IMR-90 (cell line): ENCODE measurements around the gene PHOSPHO2. TPM values are rescaled to one million over a fixed set of nuclear protein-coding genes. Genes with fewer than 3 reads are reported as not detected.

Experiments
- ATAC-seq: fragments of 200-7000 bp; cut with Tn5 transposase; 2 replicates; pipeline ENCODE4 v1.9.1; 2020; ENCODE audit warnings: low read depth, mild to moderate bottlenecking, moderate library complexity
- BruUV-seq: library from RNA; stranded (reverse); fragments of 400-500 nt; replicated peaks from 2 replicates; lab custom pipeline; 2021; lab: Mats Ljungman, UMichigan
- CTCF ChIA-PET: fragments of 300-600 bp; formaldehyde crosslinking; extraction: SDS; loops from one replicate; lab custom pipeline; 2021; ENCODE audit warnings: antibody characterized with exemption; lab: Yijun Ruan, JAX
- POLR2A ChIA-PET: fragments of 300-600 bp; sonication (Branson Sonifier 250); formaldehyde crosslinking; loops from one replicate; lab custom pipeline; 2022; ENCODE audit warnings: antibody characterized with exemption; ENCODE audit not compliant: unreplicated experiment; lab: Charles Lee
- DNase-seq: peaks from one replicate; pipeline ENCODE4 v3.0.0; 2013
- H2AFZ ChIP-seq: replicated peaks from 2 replicates; pipeline ENCODE3; 2013; ENCODE audit warnings: low read length, mild to moderate bottlenecking; ENCODE audit not compliant: poor library complexity
- H2AK5ac ChIP-seq: 2 replicates; pipeline ENCODE4 v1.6.1; 2013; ENCODE audit warnings: low read depth, low read length, inconsistent platforms
- H2AK9ac ChIP-seq: replicated peaks from 2 replicates; pipeline ENCODE3; 2013; ENCODE audit warnings: mild to moderate bottlenecking, low read depth, low read length, moderate library complexity; ENCODE audit not compliant: poor library complexity
- H2BK120ac ChIP-seq: 2 replicates; pipeline ENCODE4 v1.6.1; 2013; ENCODE audit warnings: low read depth, low read length, inconsistent platforms
- H2BK15ac ChIP-seq: 3 replicates; pipeline ENCODE4 v1.6.1; 2013; ENCODE audit warnings: low read depth, low read length, inconsistent platforms
- H2BK20ac ChIP-seq: 2 replicates; pipeline ENCODE4 v1.6.1; 2013; ENCODE audit warnings: low read depth, mild to moderate bottlenecking, inconsistent platforms, low read length, moderate library complexity
- H2BK5ac ChIP-seq: 2 replicates; pipeline ENCODE4 v1.6.1; 2013; ENCODE audit warnings: mild to moderate bottlenecking, low read depth, low read length, inconsistent platforms; ENCODE audit not compliant: poor library complexity, severe bottlenecking
- H3K14ac ChIP-seq: replicated peaks from 2 replicates; pipeline ENCODE4 v1.6.1; 2013; ENCODE audit warnings: low read depth, low read length, inconsistent platforms
- H3K18ac ChIP-seq: 2 replicates; pipeline ENCODE4 v1.6.1; 2013; ENCODE audit warnings: low read depth, low read length, control low read depth
- H3K23ac ChIP-seq: 2 replicates; pipeline ENCODE4 v1.6.1; 2013; ENCODE audit warnings: low read depth, low read length, inconsistent platforms
- H3K27ac ChIP-seq: 2 replicates; pipeline ENCODE4 v1.5.1; 2013; ENCODE audit warnings: mild to moderate bottlenecking, control low read depth, low read length; ENCODE audit not compliant: insufficient read depth
- H3K27me3 ChIP-seq: 2 replicates; pipeline ENCODE4 v1.6.1; 2013; ENCODE audit warnings: low read length; ENCODE audit not compliant: control insufficient read depth, insufficient read depth
- H3K36me3 ChIP-seq: 2 replicates; pipeline ENCODE4 v1.6.1; 2013; ENCODE audit warnings: low read length, mixed read lengths; ENCODE audit not compliant: control insufficient read depth, insufficient read depth
- H3K4ac ChIP-seq: 2 replicates; pipeline ENCODE4 v1.6.1; 2013; ENCODE audit warnings: low read depth, low read length, inconsistent platforms
- H3K4me1 ChIP-seq: 2 replicates; pipeline ENCODE4 v1.6.1; 2013; ENCODE audit warnings: low read length, mixed read lengths; ENCODE audit not compliant: control insufficient read depth, insufficient read depth
- H3K4me2 ChIP-seq: 2 replicates; pipeline ENCODE4 v1.6.1; 2013; ENCODE audit warnings: low read depth, mild to moderate bottlenecking, control low read depth, low read length, moderate library complexity
- H3K4me3 ChIP-seq: 2 replicates; pipeline ENCODE4 v1.5.1; 2013; ENCODE audit warnings: low read depth, mild to moderate bottlenecking, control low read depth, low read length, moderate library complexity; ENCODE audit not compliant: insufficient read depth
- H3K56ac ChIP-seq: 2 replicates; pipeline ENCODE4 v1.6.1; 2013; ENCODE audit warnings: low read length, inconsistent platforms; ENCODE audit not compliant: insufficient read depth; ENCODE audit errors: extremely low read depth
- H3K79me1 ChIP-seq, 2 experiments: 2 replicates each; pipeline ENCODE4 v1.6.1; 2013; ENCODE audit warnings: low read length in 2 of 2, inconsistent platforms in 1 of 2, low read depth in 1 of 2
- H3K9ac ChIP-seq: 2 replicates; pipeline ENCODE4 v1.6.1; 2013; ENCODE audit warnings: low read depth, low read length, control low read depth
- H3K9me1 ChIP-seq: 2 replicates; pipeline ENCODE4 v1.6.1; 2013; ENCODE audit warnings: low read length, inconsistent platforms; ENCODE audit not compliant: insufficient read depth
- H3K9me3 ChIP-seq: 2 replicates; pipeline ENCODE4 v1.6.1; 2013; ENCODE audit warnings: low read length; ENCODE audit not compliant: control insufficient read depth, insufficient read depth
- H4K20me1 ChIP-seq: 2 replicates; pipeline ENCODE4 v1.6.1; 2013; ENCODE audit warnings: low read length, inconsistent platforms; ENCODE audit not compliant: insufficient read depth
- H4K5ac ChIP-seq: 2 replicates; pipeline ENCODE4 v1.6.1; 2013; ENCODE audit warnings: mild to moderate bottlenecking, low read depth, low read length, control low read depth
- H4K8ac ChIP-seq, 2 experiments: 2 replicates each; pipeline ENCODE4 v1.6.1; 2013; ENCODE audit warnings: low read depth in 2 of 2, low read length in 2 of 2, control low read depth in 1 of 2, inconsistent platforms in 1 of 2
- H4K91ac ChIP-seq: 2 replicates; pipeline ENCODE4 v1.6.1; 2013; ENCODE audit warnings: low read depth, low read length, inconsistent platforms; ENCODE audit not compliant: insufficient read depth
- BHLHE40 ChIP-seq: fragments of 150-350 bp; IDR thresholded peaks from 2 replicates; pipeline ENCODE4 v1.6.1; 2016; ENCODE audit warnings: mild to moderate bottlenecking, low read depth, low read length
- CEBPB ChIP-seq: IDR thresholded peaks from 2 replicates; pipeline ENCODE4 v1.6.1; 2012; ENCODE audit warnings: low read depth, low read length, improper control_type of control experiment
- CHD1 ChIP-seq: IDR thresholded peaks from 2 replicates; pipeline ENCODE4 v1.6.1; 2012; ENCODE audit warnings: low read depth, low read length, improper control_type of control experiment
- CTCF ChIP-seq: conservative IDR thresholded peaks from 2 replicates; pipeline ENCODE4 v1.5.1; 2012; ENCODE audit warnings: mild to moderate bottlenecking, low read depth, low read length, improper control_type of control experiment
- ELK1 ChIP-seq: fragments of 150-350 bp; IDR thresholded peaks from 2 replicates; pipeline ENCODE4 v1.6.1; 2016; ENCODE audit warnings: low read depth, mild to moderate bottlenecking, low read length, moderate library complexity, borderline replicate concordance
- FOS ChIP-seq: fragments of 150-350 bp; IDR thresholded peaks from 2 replicates; pipeline ENCODE4 v1.6.1; 2016; ENCODE audit warnings: low read depth, low read length
- MAFK ChIP-seq: IDR thresholded peaks from 2 replicates; pipeline ENCODE4 v1.6.1; 2012; ENCODE audit warnings: low read depth, low read length, improper control_type of control experiment
- MAZ ChIP-seq: IDR thresholded peaks from 2 replicates; pipeline ENCODE4 v1.6.1; 2012; ENCODE audit warnings: low read depth, mild to moderate bottlenecking, low read length, improper control_type of control experiment, moderate library complexity, borderline replicate concordance
- MXI1 ChIP-seq: IDR thresholded peaks from 2 replicates; pipeline ENCODE4 v1.6.1; 2012; ENCODE audit warnings: low read depth, mild to moderate bottlenecking, low read length, moderate library complexity, borderline replicate concordance
- NFE2L2 ChIP-seq: fragments of 150-350 bp; IDR thresholded peaks from 2 replicates; pipeline ENCODE4 v1.6.1; 2016; ENCODE audit warnings: low read depth, mild to moderate bottlenecking, low read length
- POLR2A ChIP-seq: IDR thresholded peaks from 2 replicates; pipeline ENCODE4 v1.6.1; 2012; ENCODE audit warnings: mild to moderate bottlenecking, low read depth, low read length
- RAD21 ChIP-seq: IDR thresholded peaks from 2 replicates; pipeline ENCODE4 v1.6.1; 2012; ENCODE audit warnings: low read length, improper control_type of control experiment
- RCOR1 ChIP-seq: IDR thresholded peaks from 2 replicates; pipeline ENCODE4 v1.6.1; 2012; ENCODE audit warnings: mild to moderate bottlenecking, low read length, improper control_type of control experiment; ENCODE audit not compliant: insufficient replicate concordance
- RFX5 ChIP-seq: IDR thresholded peaks from 2 replicates; pipeline ENCODE4 v1.8.0; 2012; ENCODE audit warnings: low read depth, mild to moderate bottlenecking, low read length, moderate library complexity
- SMC3 ChIP-seq: fragments of 150-350 bp; IDR thresholded peaks from 2 replicates; pipeline ENCODE4 v1.6.1; 2016; ENCODE audit warnings: low read depth, mild to moderate bottlenecking, antibody characterized with exemption, low read length, moderate library complexity
- USF2 ChIP-seq: fragments of 150-350 bp; IDR thresholded peaks from 2 replicates; pipeline ENCODE4 v1.6.1; 2017; ENCODE audit warnings: mild to moderate bottlenecking, antibody characterized with exemption, low read length, low read depth
- WGBS, 2 experiments: methylation state at CpG; one replicate each; pipeline versions ENCODE4 v1.1.5 to v1.1.7; 2013; ENCODE audit warnings: missing lambda C conversion rate in 2 of 2; ENCODE audit not compliant: insufficient read length in 1 of 2; ENCODE audit errors: extremely low coverage in 2 of 2; 5-methylcytosine and 5-hydroxymethylcytosine counted together
- dilution Hi-C: fragments of 300-500 bp; cut with HindIII; formaldehyde crosslinking; loops from one replicate; pipeline ENCODE4 v1.14.3; 2018; ENCODE audit warnings: low sequenced_read_pairs; ENCODE audit not compliant: unreplicated experiment
- in situ Hi-C: fragments of 300-500 bp; cut with MboI; formaldehyde crosslinking; loops from 3 replicates; pipeline ENCODE4 v1.14.3; 2019; ENCODE audit warnings: low sequenced_read_pairs, inconsistent platforms, mixed read lengths
- intact Hi-C: fragments of 100-400 bp; cut with micrococcal nuclease; formaldehyde crosslinking; loops from 2 replicates; pipeline ENCODE4 v1.10.0; 2022
- polyA plus RNA-seq, 3 experiments: library from polyadenylated mRNA; depleted of rRNA; stranded (reverse); fragments of >200 nt; gene quantifications; 2 replicates each; pipeline ENCODE4 v1.2.3, GENCODE V29; 2012; ENCODE audit warnings: low replicate concordance in 1 of 3
- total RNA-seq: library from RNA; depleted of rRNA; stranded (reverse); fragments of >200 nt; gene quantifications from 2 replicates; pipeline ENCODE4 v1.2.3, GENCODE V29; 2012

PHOSPHO2 gene
- total and polyA plus RNA-seq, 2 of the 4 experiments (the other 2 are of a cell fraction) = 0.48 to 0.54 TPM

- no peak overlapping the region for H3K23ac ChIP-seq
- no peak overlapping the region for H4K5ac ChIP-seq
- no peak overlapping the region for H2BK120ac ChIP-seq
- in situ Hi-C loops (no loop called here), dilution Hi-C loops (no loop called here), intact Hi-C loops (no loop called here)
- H4K20me1 ChIP-seq = no peaks in the 10 kb centered on the region
- no peak overlapping the region for H3K14ac ChIP-seq
- H3K79me1 ChIP-seq = no peaks in the 10 kb centered on the region
- no peak overlapping the region for H4K91ac ChIP-seq
- H3K4ac ChIP-seq = no peak overlapping the region
- no peak overlapping the region for H2AFZ ChIP-seq
- no peak overlapping the region for H3K9ac ChIP-seq
- ChIA-PET POLR2A (no interaction called here), CTCF (no interaction called here)
- no peak overlapping the region for H3K56ac ChIP-seq
- no peak overlapping the region for H2BK15ac ChIP-seq
- H3K27ac ChIP-seq = no peak overlapping the region
- H3K27me3 ChIP-seq = peaks cover 2% of the 10 kb centered on the region; the same call in 1 of the 2 replicates
- no peak overlapping the region for H2BK5ac ChIP-seq
- 0 out of 2 replicates have a peak, but pooled peaks cover 2% of the 10 kb centered on the region for H3K4me1 ChIP-seq
- H3K36me3 ChIP-seq = no peaks in the 10 kb centered on the region
- WGBS, 2 experiments = no CpG with 5 or more reads among the region's 3 CpGs
- no TSS peak for BruUV-seq
- H2BK20ac ChIP-seq = no peak overlapping the region
- no peaks in the 10 kb centered on the region for H3K9me3 ChIP-seq
- no peak overlapping the region for H3K18ac ChIP-seq
- no peak for DNase-seq
- no peak overlapping the region for H3K4me2 ChIP-seq
- H2AK5ac ChIP-seq = no peak overlapping the region
- no peak for TF ChIP-seq MXI1
- TF ChIP-seq MAFK = no peak
- TF ChIP-seq RFX5 = no peak
- TF ChIP-seq USF2 = no peak
- no peak for TF ChIP-seq NFE2L2
- TF ChIP-seq BHLHE40 = no peak
- TF ChIP-seq RCOR1 = no peak
- no peak for TF ChIP-seq RAD21
- no peak for TF ChIP-seq POLR2A
- no peak for TF ChIP-seq CHD1
- no peak for TF ChIP-seq MAZ
- no peak for TF ChIP-seq CEBPB
- TF ChIP-seq SMC3 = no peak
- TF ChIP-seq ELK1 = no peak
- no peak for TF ChIP-seq CTCF
- no peak for TF ChIP-seq FOS
- H3K9me1 ChIP-seq = no peaks in the 10 kb centered on the region
- H3K4me3 ChIP-seq = no peak overlapping the region
- H4K8ac ChIP-seq = no peak overlapping the region
- H2AK9ac ChIP-seq = no peak overlapping the region
- ATAC-seq = no peak
Measured at GRCh38 chr2:169663247-169663646, 31.0 kb upstream of the PHOSPHO2 start.
